Keratinocyte (primary cell): ENCODE data around the gene KIAA1210. TPM values are rescaled to one million over a fixed set of nuclear protein-coding genes. Genes with fewer than 3 reads are reported as not detected.

ENCODE experiments used
- DNase-seq: peaks from one replicate; pipeline ENCODE4 v3.0.0-alpha.2; 2011; ENCODE audit warnings: low read depth, missing footprints, low spot score
- FAIRE-seq: peaks from 2 replicates; lab custom pipeline; 2011; peaks lifted over from hg19 to GRCh38; lab: Jason Lieb, UNC
- H2AFZ ChIP-seq: 2 replicates; pipeline ENCODE4 v1.6.0; 2012; ENCODE audit warnings: low read length, control low read depth, inconsistent platforms; ENCODE audit not compliant: control insufficient read depth
- H3K27ac ChIP-seq: 2 replicates; pipeline ENCODE4 v1.5.1; 2011; ENCODE audit warnings: low read length; ENCODE audit not compliant: control insufficient read depth, insufficient read depth
- H3K27me3 ChIP-seq: 3 replicates; pipeline ENCODE4 v1.6.0; 2011; ENCODE audit warnings: low read length; ENCODE audit not compliant: control insufficient read depth, insufficient read depth; ENCODE audit errors: extremely low read depth
- H3K36me3 ChIP-seq, 2 experiments: 2 replicates in 1 of 2; 3 replicates in 1 of 2; pipeline ENCODE4 v1.5.1; 2011; ENCODE audit warnings: low read length in 2 of 2, mild to moderate bottlenecking in 1 of 2; ENCODE audit not compliant: control insufficient read depth in 2 of 2, insufficient read depth in 2 of 2; ENCODE audit errors: extremely low read depth in 1 of 2
- H3K4me1 ChIP-seq: 3 replicates; pipeline ENCODE4 v1.5.1; 2011; ENCODE audit warnings: low read length; ENCODE audit not compliant: control insufficient read depth, insufficient read depth; ENCODE audit errors: extremely low read depth
- H3K4me2 ChIP-seq: 3 replicates; pipeline ENCODE4 v1.6.0; 2011; ENCODE audit warnings: low read depth, low read length; ENCODE audit not compliant: control insufficient read depth, insufficient read depth; ENCODE audit errors: extremely low read depth
- H3K4me3 ChIP-seq, 3 experiments: fragments of 200-600 bp in 1 of 3; sonication (generic) in 1 of 3; 2 replicates in 2 of 3; 3 replicates in 1 of 3; pipeline ENCODE4 v1.5.1; 2011 to 2016; ENCODE audit warnings: low read length in 3 of 3, mild to moderate bottlenecking in 3 of 3, control low read depth in 2 of 3, inconsistent platforms in 1 of 3, low read depth in 1 of 3, mixed read lengths in 1 of 3, mixed run types in 1 of 3, moderate library complexity in 1 of 3; ENCODE audit not compliant: control insufficient read depth in 2 of 3, insufficient read depth in 2 of 3; ENCODE audit errors: extremely low read depth in 1 of 3
- H3K79me2 ChIP-seq: 2 replicates; pipeline ENCODE4 v1.6.0; 2012; ENCODE audit warnings: low read length; ENCODE audit not compliant: control insufficient read depth, insufficient read depth
- H3K9ac ChIP-seq: 3 replicates; pipeline ENCODE4 v1.6.0; 2011; ENCODE audit warnings: low read length; ENCODE audit not compliant: control insufficient read depth, insufficient read depth; ENCODE audit errors: extremely low read depth
- H3K9me1 ChIP-seq: 3 replicates; pipeline ENCODE4 v1.6.0; 2011; ENCODE audit warnings: low read length; ENCODE audit not compliant: control insufficient read depth, insufficient read depth; ENCODE audit errors: extremely low read depth
- H3K9me3 ChIP-seq: 2 replicates; pipeline ENCODE4 v1.5.1; 2012; ENCODE audit warnings: low read depth, low read length; ENCODE audit not compliant: control insufficient read depth
- H4K20me1 ChIP-seq: 3 replicates; pipeline ENCODE4 v1.6.0; 2011; ENCODE audit warnings: low read length; ENCODE audit not compliant: control insufficient read depth, insufficient read depth; ENCODE audit errors: extremely low read depth
- EZH2 ChIP-seq: IDR thresholded peaks from one replicate; pipeline ENCODE4 v1.6.1; 2012; ENCODE audit warnings: inconsistent platforms, mild to moderate bottlenecking, low read length, moderate library complexity
- dilution Hi-C: fragments of 300-500 bp; cut with MboI; formaldehyde crosslinking; loops from one replicate; pipeline ENCODE4 v1.7.0; 2020; ENCODE audit warnings: low sequenced_read_pairs; ENCODE audit not compliant: extremely low pct_ligation_motif_present
- polyA plus RNA-seq, 5 experiments: library from polyadenylated mRNA; depleted of rRNA in 3 of 5; stranded (reverse) in 3 of 5; stranded (forward) in 1 of 5; unstranded in 1 of 5; fragments of >200 nt; gene quantifications; 1 replicate in 1 of 5; 2 replicates in 3 of 5; 3 replicates in 1 of 5; pipeline versions ENCODE4 v1.2.1 to v1.2.3, GENCODE V29; 2011 to 2012; ENCODE audit warnings: missing spikeins in 2 of 5, low read depth in 1 of 5, low replicate concordance in 1 of 5
- TF ChIP-seq, protein P1 (sequence below), 3 experiments: IDR thresholded peaks in 1 of 3; conservative IDR thresholded peaks in 1 of 3; optimal IDR thresholded peaks in 1 of 3; 2 replicates in 2 of 3; 3 replicates in 1 of 3; pipeline versions ENCODE3 to v1.5.1; 2011; ENCODE audit warnings: low read length in 3 of 3, mild to moderate bottlenecking in 3 of 3, moderate library complexity in 2 of 3, control low read depth in 1 of 3, inconsistent platforms in 1 of 3; ENCODE audit not compliant: insufficient read depth in 2 of 3; ENCODE audit errors: extremely low read depth in 1 of 3

KIAA1210 gene
- polyA plus RNA-seq, 1 donor (not counting 4 experiments of a cell fraction or from before 2014, with no cell fraction given) = not detected

DNA sequence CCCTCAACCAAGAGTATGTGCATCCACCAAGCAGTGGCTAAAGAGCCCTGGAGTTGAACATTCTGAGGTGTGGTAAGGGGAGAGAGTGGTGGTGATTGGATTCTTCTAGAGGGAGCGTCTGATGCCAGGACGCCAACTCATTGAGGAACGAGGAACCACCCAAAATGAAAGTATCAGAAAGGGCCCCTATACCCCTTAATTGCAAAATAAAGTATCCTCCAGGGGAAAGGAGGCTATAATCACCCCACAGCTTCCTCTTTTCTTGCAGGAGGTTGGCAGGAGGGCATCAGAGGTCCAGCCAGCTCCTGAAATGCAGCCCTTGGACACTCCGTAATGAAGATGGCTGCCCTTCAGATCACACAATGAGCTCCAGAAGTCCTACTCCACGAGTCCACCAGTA is 5.3 kb upstream of the KIAA1210 start:
- DNase-seq (no peak), FAIRE-seq (no peak)
- H3K36me3 ChIP-seq = no peaks in the 10 kb centered on the region
- dilution Hi-C loops = no loop called here
- H3K27me3 ChIP-seq = no peaks in the 10 kb centered on the region
- no peaks in the 10 kb centered on the region for H4K20me1 ChIP-seq
- no peak overlapping the region for H3K4me3 ChIP-seq
- no peaks in the 10 kb centered on the region for H3K9me1 ChIP-seq
- no peaks in the 10 kb centered on the region for H3K79me2 ChIP-seq
- no peak overlapping the region for H3K9ac ChIP-seq
- H3K4me1 ChIP-seq = no peaks in the 10 kb centered on the region
- TF ChIP-seq EZH2 = no peak
- TF ChIP-seq, protein P1, sequence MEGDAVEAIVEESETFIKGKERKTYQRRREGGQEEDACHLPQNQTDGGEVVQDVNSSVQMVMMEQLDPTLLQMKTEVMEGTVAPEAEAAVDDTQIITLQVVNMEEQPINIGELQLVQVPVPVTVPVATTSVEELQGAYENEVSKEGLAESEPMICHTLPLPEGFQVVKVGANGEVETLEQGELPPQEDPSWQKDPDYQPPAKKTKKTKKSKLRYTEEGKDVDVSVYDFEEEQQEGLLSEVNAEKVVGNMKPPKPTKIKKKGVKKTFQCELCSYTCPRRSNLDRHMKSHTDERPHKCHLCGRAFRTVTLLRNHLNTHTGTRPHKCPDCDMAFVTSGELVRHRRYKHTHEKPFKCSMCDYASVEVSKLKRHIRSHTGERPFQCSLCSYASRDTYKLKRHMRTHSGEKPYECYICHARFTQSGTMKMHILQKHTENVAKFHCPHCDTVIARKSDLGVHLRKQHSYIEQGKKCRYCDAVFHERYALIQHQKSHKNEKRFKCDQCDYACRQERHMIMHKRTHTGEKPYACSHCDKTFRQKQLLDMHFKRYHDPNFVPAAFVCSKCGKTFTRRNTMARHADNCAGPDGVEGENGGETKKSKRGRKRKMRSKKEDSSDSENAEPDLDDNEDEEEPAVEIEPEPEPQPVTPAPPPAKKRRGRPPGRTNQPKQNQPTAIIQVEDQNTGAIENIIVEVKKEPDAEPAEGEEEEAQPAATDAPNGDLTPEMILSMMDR (optimal IDR thresholded peaks at IDR 0.05 in 1 of 3, IDR thresholded peaks at IDR 0.05 in 1 of 3, conservative IDR thresholded peaks at IDR 0.05 in 1 of 3; ENCODE audit: extremely low read depth in 1 of 3, insufficient read depth in 2 of 3, low read length in 3 of 3) = no peak
- no peak overlapping the region for H3K4me2 ChIP-seq
- H3K27ac ChIP-seq = no peak overlapping the region
- no peak overlapping the region for H2AFZ ChIP-seq
- H3K9me3 ChIP-seq = no peaks in the 10 kb centered on the region

DNA sequence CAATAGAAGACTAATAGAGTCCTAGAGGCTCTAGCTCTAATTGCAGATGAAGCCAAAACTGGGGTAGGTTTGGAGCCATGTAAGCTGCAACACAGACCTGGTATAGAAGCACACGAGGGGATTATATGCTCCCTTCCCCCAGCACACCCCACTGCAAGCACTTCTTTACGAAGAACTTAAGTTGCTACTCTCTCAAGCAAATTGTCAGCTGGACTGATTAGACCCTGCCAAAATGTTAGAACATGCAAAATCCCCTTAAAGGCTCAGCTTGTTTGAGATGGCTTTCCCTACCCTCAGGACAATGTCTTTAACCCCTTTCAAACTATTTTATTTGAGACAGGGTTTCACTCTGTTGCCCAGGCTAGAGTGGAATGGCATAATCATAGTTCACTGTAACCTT is 4.7 kb upstream of the KIAA1210 start:
- Histone ChIP-seq H3K9me1 (no peaks in the 10 kb centered on the region), H3K9me3 (no peaks in the 10 kb centered on the region), H3K36me3 (no peaks in the 10 kb centered on the region), H2AFZ (no peak overlapping the region), H4K20me1 (no peaks in the 10 kb centered on the region), H3K9ac (no peak overlapping the region), H3K4me1 (no peaks in the 10 kb centered on the region), H3K27ac (no peak overlapping the region), H3K4me3 (no peak overlapping the region), H3K79me2 (no peaks in the 10 kb centered on the region), H3K4me2 (no peak overlapping the region), H3K27me3 (no peaks in the 10 kb centered on the region)
- DNase-seq = no peak
- dilution Hi-C loops = no loop called here
- TF ChIP-seq, protein P1 (optimal IDR thresholded peaks at IDR 0.05 in 1 of 3, IDR thresholded peaks at IDR 0.05 in 1 of 3, conservative IDR thresholded peaks at IDR 0.05 in 1 of 3; ENCODE audit: extremely low read depth in 1 of 3, insufficient read depth in 2 of 3, low read length in 3 of 3) = no peak
- no peak for TF ChIP-seq EZH2
- no peak for FAIRE-seq
